ENCODE data around the gene FAM3D.

GRCh38 chr3:58606693-58607092 lies 59.9 kb downstream of the FAM3D start:
- TF ChIP-seq, protein P1, sequence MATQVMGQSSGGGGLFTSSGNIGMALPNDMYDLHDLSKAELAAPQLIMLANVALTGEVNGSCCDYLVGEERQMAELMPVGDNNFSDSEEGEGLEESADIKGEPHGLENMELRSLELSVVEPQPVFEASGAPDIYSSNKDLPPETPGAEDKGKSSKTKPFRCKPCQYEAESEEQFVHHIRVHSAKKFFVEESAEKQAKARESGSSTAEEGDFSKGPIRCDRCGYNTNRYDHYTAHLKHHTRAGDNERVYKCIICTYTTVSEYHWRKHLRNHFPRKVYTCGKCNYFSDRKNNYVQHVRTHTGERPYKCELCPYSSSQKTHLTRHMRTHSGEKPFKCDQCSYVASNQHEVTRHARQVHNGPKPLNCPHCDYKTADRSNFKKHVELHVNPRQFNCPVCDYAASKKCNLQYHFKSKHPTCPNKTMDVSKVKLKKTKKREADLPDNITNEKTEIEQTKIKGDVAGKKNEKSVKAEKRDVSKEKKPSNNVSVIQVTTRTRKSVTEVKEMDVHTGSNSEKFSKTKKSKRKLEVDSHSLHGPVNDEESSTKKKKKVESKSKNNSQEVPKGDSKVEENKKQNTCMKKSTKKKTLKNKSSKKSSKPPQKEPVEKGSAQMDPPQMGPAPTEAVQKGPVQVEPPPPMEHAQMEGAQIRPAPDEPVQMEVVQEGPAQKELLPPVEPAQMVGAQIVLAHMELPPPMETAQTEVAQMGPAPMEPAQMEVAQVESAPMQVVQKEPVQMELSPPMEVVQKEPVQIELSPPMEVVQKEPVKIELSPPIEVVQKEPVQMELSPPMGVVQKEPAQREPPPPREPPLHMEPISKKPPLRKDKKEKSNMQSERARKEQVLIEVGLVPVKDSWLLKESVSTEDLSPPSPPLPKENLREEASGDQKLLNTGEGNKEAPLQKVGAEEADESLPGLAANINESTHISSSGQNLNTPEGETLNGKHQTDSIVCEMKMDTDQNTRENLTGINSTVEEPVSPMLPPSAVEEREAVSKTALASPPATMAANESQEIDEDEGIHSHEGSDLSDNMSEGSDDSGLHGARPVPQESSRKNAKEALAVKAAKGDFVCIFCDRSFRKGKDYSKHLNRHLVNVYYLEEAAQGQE (IDR thresholded peaks at IDR 0.05; ENCODE audit: insufficient read depth in 1 of 2, low read depth in 2 of 2, low read length in 1 of 2), result no peak
- TF ChIP-seq CTCF (IDR thresholded peaks at IDR 0.05) (no peak), SIN3A (IDR thresholded peaks at IDR 0.05; ENCODE audit: borderline replicate concordance, insufficient read depth, low read depth, low read length) (no peak), POLR2AphosphoS5 (IDR thresholded peaks at IDR 0.05; ENCODE audit: low read depth, low read length) (no peak), TCF7L2 (IDR thresholded peaks at IDR 0.05; ENCODE audit: low read depth, low read length) (no peak)

Measured in Panc1 (cell line).